ENCODE results near the gene AKR1C4.
"Not testable (repeated sequence)": the region's sequence is repeated elsewhere in the genome, so short reads cannot be mapped to it uniquely, and the experiment has no call there.

AKR1C4 gene

GRCh38 chr10:5199398-5199797, 2.8 kb downstream of the AKR1C4 start:
- FAIRE-seq (no peak), DNase-seq (ENCODE audit: low spot score) (peak; percentile 10)

GRCh38 chr10:5206799-5207198, 10.2 kb downstream of the AKR1C4 start:
- DNase-seq (ENCODE audit: low spot score) (no peak), FAIRE-seq (no peak)

GRCh38 chr10:5209776-5210175, 13.1 kb downstream of the AKR1C4 start:
- not testable (repeated sequence) for FAIRE-seq

GRCh38 chr10:5210261-5210660, 13.6 kb downstream of the AKR1C4 start:
- not testable (repeated sequence) for FAIRE-seq; DNase-seq (ENCODE audit: low spot score)

More at GRCh38 chr10:5209776-5210175, 13.1 kb downstream of the AKR1C4 start:
- DNase-seq (ENCODE audit: low spot score): not testable (repeated sequence)

- no peak for DNase-seq (ENCODE audit: low spot score)
- FAIRE-seq: no peak
Measured at GRCh38 chr10:5211696-5212536, 15.3 kb downstream of the AKR1C4 start.

- FAIRE-seq (no peak), DNase-seq (ENCODE audit: low spot score) (no peak)
Measured at GRCh38 chr10:5216801-5217200, 20.2 kb downstream of the AKR1C4 start.

GRCh38 chr10:5219262-5219661, 22.6 kb downstream of the AKR1C4 start:
- DNase-seq (ENCODE audit: low spot score) (no peak), FAIRE-seq (no peak)

GRCh38 chr10:5222942-5223341, 26.3 kb downstream of the AKR1C4 start:
- not testable (repeated sequence) for FAIRE-seq

GRCh38 chr10:5229019-5229418, 32.4 kb downstream of the AKR1C4 start:
- DNase-seq (ENCODE audit: low spot score) (no peak), FAIRE-seq (no peak)

More at GRCh38 chr10:5222942-5223341, 26.3 kb downstream of the AKR1C4 start:
- DNase-seq (ENCODE audit: low spot score): not testable (repeated sequence)

GRCh38 chr10:5233324-5233723, 36.7 kb downstream of the AKR1C4 start:
- FAIRE-seq: no peak
- no peak for DNase-seq (ENCODE audit: low spot score)

GRCh38 chr10:5234106-5234860, 37.6 kb downstream of the AKR1C4 start:
- no peak for DNase-seq (ENCODE audit: low spot score)
- no peak for FAIRE-seq

GRCh38 chr10:5237541-5237940, 40.9 kb downstream of the AKR1C4 start:
- not testable (repeated sequence) for FAIRE-seq

GRCh38 chr10:5242585-5242984, 45.9 kb downstream of the AKR1C4 start:
- DNase-seq (ENCODE audit: low spot score): no peak
- no peak for FAIRE-seq

More at GRCh38 chr10:5237541-5237940, 40.9 kb downstream of the AKR1C4 start:
- not testable (repeated sequence) for DNase-seq (ENCODE audit: low spot score)

- FAIRE-seq (no peak), DNase-seq (ENCODE audit: low spot score) (no peak)
Measured at GRCh38 chr10:5243521-5243987, 46.9 kb downstream of the AKR1C4 start.

- FAIRE-seq: no peak
- no peak for DNase-seq (ENCODE audit: low spot score)
Measured at GRCh38 chr10:5252177-5253037, 55.8 kb downstream of the AKR1C4 start.

- DNase-seq (ENCODE audit: low spot score) (no peak), FAIRE-seq (no peak)
Measured at GRCh38 chr10:5254488-5254887, 57.9 kb downstream of the AKR1C4 start.

- not testable (repeated sequence) for DNase-seq (ENCODE audit: low spot score); FAIRE-seq
Measured at GRCh38 chr10:5257768-5258167, 61.1 kb downstream of the AKR1C4 start.

GRCh38 chr10:5259132-5259951, 62.7 kb downstream of the AKR1C4 start:
- FAIRE-seq (no peak), DNase-seq (ENCODE audit: low spot score) (no peak)

- no peak for DNase-seq (ENCODE audit: low spot score)
- FAIRE-seq: no peak
Measured at GRCh38 chr10:5259952-5260578, 63.4 kb downstream of the AKR1C4 start.

GRCh38 chr10:5260828-5261227, 64.2 kb downstream of the AKR1C4 start:
- FAIRE-seq (no peak), DNase-seq (ENCODE audit: low spot score) (no peak)

Data from urothelium cell line (cell line).